Putamen (tissue), 1 donor: ENCODE data around the gene FMO4.
A peak's percentile ranks its signal among the peaks of the same experiment; 100 is the strongest.
"Not testable (repeated sequence)": the region's sequence is repeated elsewhere in the genome, so short reads cannot be mapped to it uniquely, and the experiment has no call there.

Experiments used
- DNase-seq: peaks from one replicate; pipeline ENCODE4 v3.0.0-alpha.2; 2016; ENCODE audit warnings: low spot score

FMO4 gene

DNA sequence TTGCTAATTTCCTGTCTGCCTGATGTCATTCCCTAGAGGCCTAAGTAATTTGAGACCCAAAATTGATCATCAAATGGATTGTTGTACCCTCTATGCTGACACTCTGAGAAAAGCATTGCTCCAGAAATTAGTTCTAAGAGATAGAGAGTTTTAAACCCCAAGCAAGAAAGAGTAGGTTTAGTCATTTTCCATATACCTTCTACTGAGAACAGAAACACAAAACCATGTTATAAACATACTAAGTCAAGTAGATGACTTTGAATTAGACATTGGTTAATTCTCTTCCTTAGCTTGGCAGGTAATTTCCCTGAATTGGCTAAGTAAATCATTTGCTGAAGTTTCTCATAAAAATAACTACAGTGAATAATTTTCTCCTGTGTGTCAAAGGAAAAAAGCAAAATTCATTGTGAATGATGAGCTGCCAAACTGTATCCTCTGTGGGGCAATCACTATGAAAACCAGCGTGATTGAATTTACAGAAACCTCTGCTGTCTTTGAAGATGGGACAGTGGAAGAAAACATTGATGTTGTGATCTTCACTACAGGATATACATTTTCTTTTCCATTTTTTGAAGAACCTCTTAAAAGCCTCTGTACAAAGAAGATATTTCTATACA, 20.1 kb downstream of the FMO4 start:
- DNase-seq, result no peak

DNA sequence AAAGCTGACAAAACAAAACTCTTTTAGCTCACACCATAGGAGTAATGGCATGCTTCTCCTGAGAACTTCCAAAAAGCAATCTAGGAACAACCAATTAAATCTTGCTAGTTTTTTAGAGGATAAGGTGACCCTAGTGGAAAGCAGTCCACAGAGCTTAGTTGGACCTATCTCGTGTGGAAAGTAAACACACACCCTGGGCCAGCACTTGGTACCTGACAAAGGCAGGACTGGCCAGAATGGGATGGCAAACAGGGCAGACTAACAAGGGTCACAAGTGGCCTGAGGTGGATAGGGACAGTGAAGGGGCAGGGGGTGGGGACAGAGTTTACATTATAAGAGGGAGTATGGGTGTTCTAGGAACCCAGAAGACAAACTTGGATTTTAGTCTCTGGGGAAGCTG, 22.0 kb downstream of the FMO4 start:
- no peak for DNase-seq

DNA sequence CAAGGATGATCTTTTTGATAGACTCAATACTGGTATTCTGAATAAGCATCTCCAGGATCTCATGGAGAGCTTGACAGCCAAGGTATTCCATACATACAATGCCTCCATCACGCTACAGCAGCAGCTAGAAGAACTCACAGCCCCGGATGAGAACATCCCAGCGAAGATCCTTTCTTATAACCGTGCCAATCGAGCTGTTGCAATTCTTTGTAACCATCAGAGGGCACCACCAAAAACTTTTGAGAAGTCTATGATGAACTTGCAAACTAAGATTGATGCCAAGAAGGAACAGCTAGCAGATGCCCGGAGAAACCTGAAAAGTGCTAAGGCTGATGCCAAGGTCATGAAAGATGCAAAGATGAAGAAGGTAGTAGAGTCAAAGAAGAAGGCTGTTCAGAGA, 25.4 kb downstream of the FMO4 start:
- not testable (repeated sequence) for DNase-seq

DNA sequence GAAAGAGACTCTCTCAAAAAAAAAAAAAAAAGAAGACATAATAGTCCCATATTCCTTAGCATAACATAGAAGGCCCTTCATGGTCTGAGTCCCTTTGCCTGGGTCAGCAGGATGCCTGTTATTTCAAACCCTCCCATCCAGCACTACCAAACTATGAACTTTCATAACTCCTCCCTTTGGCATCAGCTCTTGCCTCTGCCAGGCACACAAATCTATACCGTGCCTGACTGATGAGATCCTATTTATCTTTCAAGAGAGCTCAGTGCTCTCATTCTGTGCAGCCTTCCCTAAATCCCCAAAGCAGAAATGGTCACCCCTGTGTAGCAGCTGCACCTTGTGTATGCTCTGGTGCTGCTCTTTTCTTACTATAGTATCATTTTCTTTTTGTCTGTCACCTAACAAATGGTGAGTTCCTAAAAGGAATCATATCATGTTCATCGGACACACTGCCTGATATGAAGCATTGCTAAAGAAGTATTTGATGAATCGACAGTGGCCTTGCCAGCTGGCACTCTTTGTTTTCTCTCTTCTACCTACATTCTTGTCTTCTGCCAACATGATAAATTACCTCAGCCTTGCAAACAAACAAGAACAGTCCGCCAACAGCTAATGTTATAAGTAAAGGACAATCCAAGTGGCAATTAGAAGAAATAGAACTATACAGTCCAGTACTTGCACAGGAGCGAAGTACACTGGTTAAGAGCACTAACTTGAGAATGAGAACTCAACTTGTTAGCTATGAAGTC, 29.9 kb downstream of the FMO4 start:
- DNase-seq, result no peak

DNA sequence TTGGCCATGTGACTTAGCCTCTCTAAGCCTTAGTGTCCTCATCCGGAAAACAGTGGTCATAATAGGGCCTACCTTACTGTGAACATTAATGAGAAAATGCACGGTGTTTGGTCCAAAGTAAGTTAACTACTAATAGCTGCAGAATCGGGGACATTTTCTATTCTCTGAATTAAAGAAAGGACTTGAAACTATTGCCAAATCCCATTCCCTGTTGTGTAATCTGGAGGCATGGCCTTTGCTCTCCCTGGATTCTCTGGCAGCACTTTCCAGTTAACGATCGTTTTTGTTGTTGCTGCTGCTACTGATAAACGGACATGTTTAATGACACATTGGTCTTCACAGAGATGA, 30.5 kb downstream of the FMO4 start:
- no peak for DNase-seq

DNA sequence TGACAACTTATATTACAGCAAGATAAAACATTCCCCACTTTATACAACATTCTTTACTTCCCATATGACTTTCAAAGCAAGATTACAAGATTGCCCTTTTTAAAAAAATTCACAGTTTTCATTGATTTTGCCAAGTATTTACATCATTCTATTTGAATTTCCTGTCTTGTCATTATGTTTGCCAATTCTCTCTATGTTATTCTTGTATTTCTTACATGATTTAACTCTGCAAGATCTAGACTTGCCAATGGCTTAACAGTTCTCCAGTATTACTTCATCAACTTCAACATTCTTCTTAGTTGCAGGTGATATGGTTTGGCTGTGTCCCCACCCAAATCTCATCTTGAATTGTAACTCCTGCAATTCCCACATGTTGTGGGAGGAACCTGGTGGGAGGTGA, 31.6 kb downstream of the FMO4 start:
- no peak for DNase-seq

DNA sequence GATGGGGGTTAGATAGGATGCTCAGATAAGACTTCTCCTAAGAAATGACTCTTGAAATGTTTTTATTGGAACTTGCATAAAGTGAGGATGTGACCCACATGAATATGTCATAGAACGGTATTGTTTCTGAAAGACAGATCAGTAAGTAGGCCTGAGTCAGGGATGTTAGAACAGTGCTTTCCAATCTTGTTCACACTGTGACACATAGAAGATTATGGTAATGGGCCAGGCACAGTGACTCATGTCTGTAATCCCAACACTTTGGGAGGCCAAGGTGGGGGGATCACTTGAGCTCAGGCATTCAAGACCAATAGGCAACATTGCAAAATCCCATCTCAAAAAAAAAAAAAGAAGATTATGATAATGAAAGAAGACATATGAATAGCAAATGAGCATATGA, 32.9 kb downstream of the FMO4 start:
- no peak for DNase-seq

DNA sequence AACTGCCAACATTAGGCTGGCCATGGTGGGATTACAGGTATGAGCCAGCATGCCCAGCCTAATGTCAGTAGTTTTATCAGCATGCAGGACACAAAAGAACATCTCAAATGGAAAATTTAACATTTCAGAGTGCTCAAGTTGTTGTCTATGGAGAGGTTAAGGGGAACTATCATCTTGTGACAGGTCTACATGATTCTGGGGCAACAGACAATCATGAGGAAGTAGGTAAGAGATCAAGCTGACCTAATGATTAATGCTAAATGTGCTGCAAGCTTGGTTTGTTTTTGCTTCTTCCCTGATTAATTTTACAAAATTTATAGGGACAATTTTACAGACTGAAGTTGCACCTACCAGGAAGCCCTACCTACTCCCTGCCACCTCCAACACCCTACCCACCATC, 36.6 kb downstream of the FMO4 start:
- DNase-seq, result no peak

DNA sequence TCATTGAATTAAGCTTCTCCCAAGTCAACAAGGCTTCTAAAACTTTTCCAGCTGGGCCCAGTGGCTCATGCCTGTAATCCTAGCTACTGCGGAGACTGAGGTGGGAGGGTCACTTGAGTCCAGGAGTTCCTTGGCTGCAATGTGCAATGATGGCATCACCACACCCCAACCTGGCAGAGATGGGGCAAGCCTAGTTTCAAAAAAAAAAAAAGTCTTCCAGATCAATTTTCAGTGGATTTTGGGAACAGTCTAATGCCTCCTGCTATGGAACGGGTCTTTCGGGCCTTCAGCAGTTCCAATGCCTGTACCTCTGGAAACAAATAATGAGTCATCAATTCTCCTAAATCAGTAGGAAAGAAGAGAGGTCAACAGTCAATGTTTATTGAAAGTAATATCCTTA, 38.0 kb downstream of the FMO4 start:
- no peak for DNase-seq

DNA sequence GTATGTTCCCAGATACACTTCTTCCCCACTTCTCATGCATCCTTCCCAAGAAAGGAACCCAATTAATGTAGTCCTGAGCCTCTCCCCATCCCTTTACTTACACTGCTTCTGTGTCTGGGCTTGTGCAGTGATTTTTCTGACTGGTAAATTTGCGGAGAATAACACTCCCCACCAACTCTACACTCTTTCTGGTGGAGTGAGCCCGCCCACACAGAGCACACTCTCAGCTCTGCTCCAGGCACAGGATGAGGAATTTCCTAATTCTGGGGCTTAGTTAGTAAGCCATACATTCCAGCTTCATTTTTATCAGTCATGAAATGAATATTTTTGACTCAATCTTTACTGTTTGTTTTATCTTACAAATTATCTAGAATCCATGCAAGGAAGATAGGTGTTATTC, 38.6 kb downstream of the FMO4 start:
- DNase-seq, result peak; percentile 49

DNA sequence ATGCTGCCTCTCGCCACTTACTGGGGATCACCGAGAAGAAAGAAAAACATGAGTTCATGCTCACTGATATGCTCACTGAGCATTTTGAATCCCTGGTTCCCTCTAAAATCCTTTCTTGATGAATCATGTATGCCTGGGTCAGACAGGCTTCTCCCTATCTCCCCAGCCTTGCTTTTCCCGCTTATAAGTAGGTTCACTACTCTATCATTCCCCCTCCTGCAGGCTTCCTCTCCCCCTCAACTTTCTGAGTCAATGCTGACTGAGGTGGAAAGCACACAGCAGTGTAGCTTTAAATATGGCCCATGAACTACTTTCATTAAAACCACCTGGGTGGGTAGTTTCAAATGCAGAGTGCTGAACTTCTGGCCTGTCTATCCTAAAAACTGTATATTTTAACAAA, 41.7 kb downstream of the FMO4 start:
- no peak for DNase-seq

DNA sequence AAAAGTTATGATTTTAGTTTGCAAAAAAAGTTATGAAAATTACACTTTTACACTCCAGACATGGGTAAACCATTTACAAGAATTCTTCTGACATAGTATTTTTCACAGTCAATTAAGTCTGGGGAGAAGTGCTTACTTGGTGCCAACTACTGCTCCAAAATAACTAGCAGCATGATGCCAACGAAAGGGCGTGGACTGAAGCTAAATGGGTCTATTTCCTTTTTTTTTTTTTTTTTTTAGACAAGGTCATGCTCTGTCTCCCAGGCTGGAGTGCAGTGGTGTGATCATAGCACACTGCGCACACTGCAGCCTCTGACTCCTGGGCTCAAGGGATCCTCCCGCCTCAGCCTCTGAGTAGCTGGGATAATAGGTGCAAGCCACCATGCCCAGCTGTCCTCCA, 43.2 kb downstream of the FMO4 start:
- no peak for DNase-seq

DNA sequence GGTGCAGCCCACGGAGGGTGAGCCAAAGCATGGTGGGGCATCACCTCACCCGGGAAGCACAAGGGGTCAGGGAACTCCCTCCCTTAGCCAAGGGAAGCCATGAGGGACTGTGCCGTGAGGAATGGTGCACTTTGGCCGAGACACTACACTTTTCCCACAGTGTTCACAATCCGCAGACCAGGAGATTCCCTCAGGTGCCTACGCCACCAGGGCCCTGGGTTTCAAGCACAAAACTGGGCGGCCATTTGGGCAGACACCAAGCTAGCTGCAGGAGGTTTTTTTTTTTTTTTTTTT, 45.3 kb downstream of the FMO4 start:
- not testable (repeated sequence) for DNase-seq

DNA sequence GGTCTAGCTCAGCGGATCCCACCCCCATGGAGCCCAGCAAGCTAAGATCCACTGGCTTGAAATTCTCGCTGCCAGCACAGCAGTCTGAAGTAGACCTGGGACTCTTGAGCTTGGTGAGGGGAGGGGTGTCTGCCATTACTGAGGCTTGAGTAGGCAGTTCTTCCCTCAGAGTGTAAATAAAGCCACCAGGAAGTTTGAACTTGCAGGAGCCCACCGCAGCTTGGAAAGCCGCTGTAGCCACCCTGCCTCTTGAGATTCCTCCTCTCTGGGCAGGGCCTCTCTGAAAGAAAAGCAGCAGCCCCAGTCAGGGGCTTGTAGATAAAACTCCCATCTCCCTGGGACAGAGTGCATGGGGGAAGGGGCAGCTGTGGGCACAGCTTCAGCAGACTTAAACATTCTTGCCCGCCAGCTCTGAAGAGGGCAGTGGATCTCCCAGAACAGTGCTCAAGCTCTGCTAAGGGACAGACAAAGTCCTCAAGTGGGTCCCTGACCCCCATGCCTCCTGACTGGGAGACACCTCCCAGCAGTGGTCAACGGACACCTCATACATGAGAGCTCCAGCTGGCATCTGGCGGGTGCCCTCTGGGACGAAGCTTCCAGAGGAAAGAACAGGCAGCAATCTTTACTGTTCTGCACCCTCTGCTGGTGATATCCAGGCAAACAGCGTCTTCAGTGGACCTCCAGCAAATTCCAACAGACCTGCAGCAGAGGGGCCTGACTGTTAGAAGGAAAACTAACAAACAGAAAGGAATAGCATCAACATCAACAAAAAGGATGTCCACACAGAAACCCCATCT, 45.9 kb downstream of the FMO4 start:
- DNase-seq, result not testable (repeated sequence)

DNA sequence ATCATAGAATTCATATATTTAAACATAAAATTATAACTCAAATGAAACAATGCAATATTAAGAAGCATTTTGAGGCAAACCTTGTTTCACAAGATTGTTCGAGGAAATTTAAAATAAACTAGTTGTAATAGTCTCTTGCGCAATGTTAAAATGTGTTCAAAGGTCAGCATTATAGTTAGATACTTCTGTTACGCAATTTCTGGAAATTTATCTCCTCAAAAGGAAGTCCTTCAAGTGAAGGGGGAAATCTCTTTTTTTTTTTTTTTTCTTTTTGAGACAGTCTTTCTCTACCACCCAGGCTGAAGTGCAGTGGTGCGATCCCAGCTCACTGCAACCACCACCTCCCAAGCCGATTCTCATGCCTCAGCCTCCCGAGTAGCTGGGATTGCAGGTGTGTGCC, 52.1 kb downstream of the FMO4 start:
- no peak for DNase-seq

DNA sequence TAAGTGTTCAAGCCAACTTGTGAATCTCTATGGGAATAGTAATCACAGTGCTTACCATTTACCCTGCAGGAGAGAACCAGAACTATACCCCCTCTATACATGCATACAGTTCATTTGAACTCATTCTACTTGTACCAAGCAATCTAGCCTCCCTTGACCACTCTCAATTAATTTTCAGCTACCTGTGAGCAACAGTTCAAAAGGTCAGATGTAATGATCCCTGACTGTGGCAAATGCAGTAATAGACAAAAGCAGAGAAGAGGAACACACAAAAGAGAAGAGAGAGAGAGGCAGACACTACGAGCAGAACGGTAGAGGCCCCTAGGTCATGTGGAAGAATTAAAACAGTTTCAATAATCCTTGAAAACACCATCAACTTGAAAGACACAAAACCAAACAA, 52.8 kb downstream of the FMO4 start:
- no peak for DNase-seq

DNA sequence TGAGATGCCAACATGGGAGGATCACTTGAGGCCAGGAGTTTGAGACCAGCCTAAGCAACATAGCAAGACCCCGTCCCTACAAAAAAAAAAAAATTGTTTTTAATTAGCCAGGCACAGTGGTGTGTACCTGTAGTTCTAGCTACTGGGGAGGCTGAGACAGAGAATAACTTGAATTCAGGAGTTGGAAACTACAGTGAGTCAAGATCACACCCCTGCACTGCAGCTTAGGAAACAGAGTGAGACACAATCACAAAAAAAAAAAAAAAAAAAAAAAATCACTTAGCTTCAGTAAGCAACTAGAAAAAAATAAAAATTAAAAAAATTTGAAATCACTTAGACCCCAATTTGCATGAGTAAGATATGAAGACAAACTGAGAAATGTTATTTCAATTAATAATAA, 53.5 kb downstream of the FMO4 start:
- DNase-seq, result no peak

DNA sequence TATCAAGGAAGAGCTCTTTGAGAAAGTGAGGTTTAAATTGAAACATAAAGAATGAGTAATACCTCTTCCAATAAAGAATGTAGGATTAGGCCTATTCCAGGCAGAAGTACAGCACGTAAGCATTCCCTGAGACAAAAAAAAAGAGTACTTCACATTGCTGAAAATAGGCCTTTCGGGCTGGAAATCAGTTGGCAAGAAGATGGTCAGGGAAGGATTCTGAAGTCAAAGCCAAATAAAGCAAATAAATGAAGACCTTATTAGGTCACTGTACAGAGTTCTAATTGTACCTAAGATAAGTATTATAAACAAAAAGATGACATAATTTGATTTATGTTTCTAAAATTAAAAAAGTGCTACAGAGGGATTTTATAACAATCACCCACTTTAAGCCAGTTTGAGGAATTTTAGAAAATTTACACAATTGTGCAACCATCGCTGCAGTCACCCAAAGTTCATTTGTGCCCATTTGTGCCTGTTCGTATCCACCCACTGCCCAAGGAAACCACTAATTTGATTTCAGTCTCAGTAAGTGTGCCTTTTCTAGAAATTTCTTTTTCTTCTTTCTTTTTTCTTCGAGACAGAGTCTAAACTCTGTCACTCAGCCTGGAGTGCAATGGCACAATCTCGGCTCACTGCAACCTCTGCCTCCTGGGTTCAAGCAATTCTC, 58.6 kb downstream of the FMO4 start:
- DNase-seq, result no peak

DNA sequence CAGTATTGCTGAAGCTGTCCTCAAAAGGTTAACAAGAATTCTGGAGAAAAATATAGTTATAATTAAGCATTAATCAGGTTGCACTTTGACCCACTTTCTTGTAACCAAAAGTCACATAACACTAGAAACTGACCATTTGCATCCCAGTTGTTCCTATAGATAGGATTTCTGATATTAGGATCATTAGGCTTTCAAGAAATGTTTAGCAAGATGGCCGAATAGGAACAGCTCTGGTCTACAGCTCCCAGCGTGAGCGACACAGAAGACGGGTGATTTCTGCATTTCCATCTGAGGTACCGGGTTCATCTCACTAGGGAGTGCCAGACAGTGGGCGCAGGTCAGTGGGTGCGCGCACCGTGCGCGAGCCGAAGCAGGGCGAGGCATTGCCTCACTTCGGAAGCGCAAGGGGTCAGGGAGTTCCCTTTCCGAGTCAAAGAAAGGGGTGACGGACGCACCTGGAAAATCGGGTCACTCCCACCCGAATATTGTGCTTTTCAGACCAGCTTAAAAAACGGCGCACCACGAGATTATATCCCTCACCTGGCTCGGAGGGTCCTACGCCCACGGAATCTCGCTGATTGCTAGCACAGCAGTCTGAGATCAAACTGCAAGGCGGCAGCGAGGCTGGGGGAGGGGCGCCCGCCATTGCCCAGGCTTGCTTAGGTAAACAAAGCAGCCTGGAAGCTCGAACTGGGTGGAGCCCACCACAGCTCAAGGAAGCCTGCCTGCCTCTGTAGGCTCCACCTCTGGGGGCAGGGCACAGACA, 59.6 kb downstream of the FMO4 start:
- not testable (repeated sequence) for DNase-seq

DNA sequence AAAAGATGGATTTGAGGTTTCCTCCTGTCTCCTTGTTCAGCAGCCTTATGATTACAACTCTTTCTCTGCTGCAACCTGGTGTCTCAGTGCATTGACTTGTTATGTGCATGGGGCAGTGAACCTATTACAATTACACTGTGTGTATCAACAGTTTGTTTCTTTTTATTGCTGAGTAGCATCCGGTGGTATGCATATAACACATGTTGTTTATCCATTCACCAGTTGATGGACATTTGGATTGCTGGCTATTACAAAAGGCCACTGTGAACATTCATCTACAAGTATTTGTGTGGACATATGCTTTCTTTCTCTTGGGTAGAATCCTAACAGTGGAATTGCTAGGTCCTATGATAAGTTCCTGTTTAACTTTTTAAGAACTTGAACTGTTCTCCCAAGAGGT, 65.9 kb downstream of the FMO4 start:
- DNase-seq, result no peak

DNA sequence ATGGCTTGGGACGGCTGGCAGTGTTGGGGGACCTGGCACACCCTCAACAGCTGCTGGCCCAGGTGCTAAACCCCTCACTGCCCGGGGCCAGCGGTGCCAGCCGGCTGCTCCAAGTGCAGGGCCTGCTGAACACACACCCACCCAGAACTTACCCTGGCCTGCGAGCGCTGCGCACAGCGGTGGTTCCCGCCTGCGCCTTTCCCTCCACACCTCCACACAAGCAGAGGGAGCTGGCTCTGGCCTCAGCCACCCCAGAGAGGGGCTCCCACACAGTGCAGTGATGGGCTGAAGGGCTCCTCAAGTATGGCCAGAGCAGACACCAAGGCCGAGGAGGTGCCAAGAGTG, 67.9 kb downstream of the FMO4 start:
- DNase-seq, result no peak

DNA sequence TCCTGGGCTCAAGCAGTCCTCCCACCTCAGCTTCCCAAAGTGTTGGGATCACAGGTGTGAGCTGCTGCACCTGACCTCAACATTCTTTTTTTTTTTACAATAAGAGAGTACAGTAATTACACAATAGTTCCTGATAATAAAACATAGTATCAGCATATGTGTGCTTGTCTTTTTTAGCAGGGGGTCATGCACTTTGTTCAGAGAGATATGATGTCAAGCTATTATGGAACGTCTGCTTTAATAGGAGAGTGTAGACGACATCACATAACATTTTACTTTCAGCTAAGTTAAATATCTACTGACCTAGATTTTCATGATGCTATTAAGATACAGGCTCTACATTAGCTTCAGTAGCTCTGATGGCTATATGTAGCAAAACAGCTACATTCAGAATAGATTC, 70.5 kb downstream of the FMO4 start:
- DNase-seq, result no peak
